Upper lobe of left lung (tissue), 6 donors: Measurements from ENCODE around the gene DGCR2. TPM values are rescaled to one million over a fixed set of nuclear protein-coding genes. Genes with fewer than 3 reads are reported as not detected.
"Not testable (repeated sequence)": the region's sequence is repeated elsewhere in the genome, so short reads cannot be mapped to it uniquely, and the experiment has no call there.

Source experiments
- ATAC-seq, 2 donors: fragments of 200-7000 bp; cut with Tn5 transposase; one replicate each; pipeline ENCODE4 v1.9.1; 2022; ENCODE audit warnings: mild to moderate bottlenecking in 2 of 2, moderate library complexity in 2 of 2; ENCODE audit not compliant: low FRiP score in 2 of 2
- DNase-seq, 2 donors: peaks; one replicate each; pipeline ENCODE4 v3.0.0-alpha.2; 2019 to 2020
- H3K27ac ChIP-seq, 4 donors: fragments of 200-600 bp; sonication (generic); one replicate each; pipeline ENCODE4 v1.5.1; 2016 to 2019
- H3K27me3 ChIP-seq, 4 donors: fragments of 200-600 bp; sonication (generic); one replicate each; pipeline ENCODE4 v1.5.1; 2017 to 2019
- H3K36me3 ChIP-seq, 4 donors: fragments of 200-600 bp; sonication (generic); one replicate each; pipeline ENCODE4 v1.5.1; 2016 to 2019
- H3K4me1 ChIP-seq, 4 donors: fragments of 200-600 bp; sonication (generic); one replicate each; pipeline ENCODE4 v1.5.1; 2018 to 2019
- H3K4me3 ChIP-seq, 4 donors: fragments of 200-600 bp; sonication (generic); one replicate each; pipeline ENCODE4 v1.5.1; 2017 to 2019; ENCODE audit warnings: mild to moderate bottlenecking in 2 of 4, moderate library complexity in 1 of 4
- H3K9me3 ChIP-seq, 4 donors: fragments of 200-600 bp; sonication (generic); one replicate each; pipeline ENCODE4 v1.5.1; 2018 to 2019
- CTCF ChIP-seq, 6 experiments: fragments of 450-650 bp in 4 of 6; fragments of 200-600 bp in 2 of 6; sonication (generic) in 2 of 6; IDR thresholded peaks; one replicate each; pipeline ENCODE4 v1.5.1; 2016 to 2019; ENCODE audit warnings: antibody characterized with exemption in 6 of 6
- EP300 ChIP-seq, 4 donors: sonication (generic); formaldehyde crosslinking; IDR thresholded peaks; one replicate each; pipeline ENCODE4 v1.5.1; 2017; ENCODE audit warnings: antibody characterized with exemption in 4 of 4, control low read depth in 2 of 4
- POLR2A ChIP-seq, 4 donors: fragments of 450-650 bp; IDR thresholded peaks; one replicate each; pipeline ENCODE4 v1.5.1; 2016 to 2017; ENCODE audit warnings: antibody characterized with exemption in 4 of 4, mild to moderate bottlenecking in 2 of 4
- POLR2AphosphoS5 ChIP-seq, 2 donors: sonication (generic); formaldehyde crosslinking; IDR thresholded peaks; one replicate each; pipeline ENCODE4 v1.5.1; 2017; ENCODE audit warnings: antibody characterized with exemption in 2 of 2
- WGBS, 2 donors: methylation state at CpG; one replicate each; pipeline ENCODE4 v1.1.5; 2017 to 2018; 5-methylcytosine and 5-hydroxymethylcytosine counted together
- total RNA-seq, 6 donors: library from RNA; depleted of rRNA in 4 of 6; stranded (reverse); fragments of >200 nt in 4 of 6; gene quantifications; one replicate each; pipeline versions ENCODE4 v1.1.0 to v1.2.1, GENCODE V29; 2016 to 2021
- donor health status: DM: no; HTN: no; CAD: no; lungs with moderate emphysema.
- donor health status: DM: no; HTN: yes; CAD: no; lungs with severe emphysema.

DGCR2 gene
- total RNA-seq, 6 donors from 2014 or later, result 65.9 to 101 (median 89.9) TPM

GRCh38 chr22:19014886-19015285 is 107.3 kb downstream of the DGCR2 start:
- Histone ChIP-seq H3K9me3 (no peaks in the 10 kb centered on the region), H3K27ac (no peak overlapping the region), H3K36me3 (no peaks in the 10 kb centered on the region), H3K4me3 (no peak overlapping the region), H3K27me3 (no peaks in the 10 kb centered on the region), H3K4me1 (no peaks in the 10 kb centered on the region)
- 72 to 81% methylated on average over 4 of the region's 4 CpGs for WGBS, 2 donors
- DNase-seq (no peak), ATAC-seq (no peak)
- TF ChIP-seq CTCF (IDR thresholded peaks at IDR 0.05) (no peak), POLR2A (IDR thresholded peaks at IDR 0.05) (no peak), EP300 (IDR thresholded peaks at IDR 0.05) (no peak), POLR2AphosphoS5 (IDR thresholded peaks at IDR 0.05) (no peak)

- H3K4me3 ChIP-seq, H3K27ac ChIP-seq, H3K9me3 ChIP-seq, H3K27me3 ChIP-seq, DNase-seq, H3K36me3 ChIP-seq, H3K4me1 ChIP-seq, ATAC-seq: not testable (repeated sequence)
- WGBS, 2 donors, result 88 to 89% methylated on average over 11 of the region's 11 CpGs
These were observed 108.2 kb downstream of the DGCR2 start for GRCh38 chr22:19013881-19014598.

GRCh38 chr22:19013411-19013810 is 108.8 kb downstream of the DGCR2 start:
- 92 to 96% methylated on average over 7 of the region's 7 CpGs for WGBS, 2 donors
- H3K27me3 ChIP-seq, ATAC-seq, H3K27ac ChIP-seq, H3K36me3 ChIP-seq, H3K4me1 ChIP-seq, DNase-seq, H3K9me3 ChIP-seq, H3K4me3 ChIP-seq: not testable (repeated sequence)

GRCh38 chr22:19012308-19012986 is 109.8 kb downstream of the DGCR2 start:
- H3K27ac ChIP-seq, result no peak overlapping the region
- no peak overlapping the region for H3K4me3 ChIP-seq
- DNase-seq (no peak), ATAC-seq (no peak)
- 76 to 81% methylated on average over 5 of the region's 5 CpGs for WGBS, 2 donors
- TF ChIP-seq POLR2A (IDR thresholded peaks at IDR 0.05) (no peak), EP300 (IDR thresholded peaks at IDR 0.05) (no peak), CTCF (IDR thresholded peaks at IDR 0.05) (no peak), POLR2AphosphoS5 (IDR thresholded peaks at IDR 0.05) (no peak)
- no peaks in the 10 kb centered on the region for H3K36me3 ChIP-seq
- no peaks in the 10 kb centered on the region for H3K4me1 ChIP-seq
- H3K9me3 ChIP-seq, result no peaks in the 10 kb centered on the region
- no peaks in the 10 kb centered on the region for H3K27me3 ChIP-seq

GRCh38 chr22:19011611-19012010 is 110.6 kb downstream of the DGCR2 start:
- not testable (repeated sequence) for H3K4me3 ChIP-seq, DNase-seq, H3K27me3 ChIP-seq, H3K36me3 ChIP-seq, H3K9me3 ChIP-seq, H3K27ac ChIP-seq, ATAC-seq, H3K4me1 ChIP-seq
- WGBS, 2 donors, result 93 to 95% methylated on average over 9 of the region's 9 CpGs

GRCh38 chr22:19011075-19011474 is 111.1 kb downstream of the DGCR2 start:
- Histone ChIP-seq H3K4me1 (no peaks in the 10 kb centered on the region), H3K27ac (no peak overlapping the region), H3K9me3 (no peaks in the 10 kb centered on the region), H3K27me3 (no peaks in the 10 kb centered on the region), H3K4me3 (no peak overlapping the region), H3K36me3 (no peaks in the 10 kb centered on the region)
- 48 to 76% methylated on average over 2 of the region's 2 CpGs for WGBS, 2 donors
- DNase-seq (no peak), ATAC-seq (no peak)
- TF ChIP-seq CTCF (IDR thresholded peaks at IDR 0.05), result no peak
- TF ChIP-seq POLR2AphosphoS5 (IDR thresholded peaks at IDR 0.05), result no peak
- TF ChIP-seq POLR2A (IDR thresholded peaks at IDR 0.05), result no peak
- TF ChIP-seq EP300 (IDR thresholded peaks at IDR 0.05), result no peak
